IPS DF 4.7 (cell line): ENCODE measurements around the gene KPNA1.
"Not testable (repeated sequence)": the region's sequence is repeated elsewhere in the genome, so short reads cannot be mapped to it uniquely, and the experiment has no call there.

Experiments used
- DNase-seq: peaks from one replicate; pipeline ENCODE4 v3.0.0-alpha.2; 2013; ENCODE audit warnings: low spot score; ENCODE audit errors: extremely low read depth

Gene KPNA1

GRCh38 chr3:122520861-122521260 is 6.1 kb upstream of the KPNA1 start:
- no peak for DNase-seq

- DNase-seq: no peak
Observed at GRCh38 chr3:122519693-122520092, 5.0 kb upstream of the KPNA1 start.

DNA sequence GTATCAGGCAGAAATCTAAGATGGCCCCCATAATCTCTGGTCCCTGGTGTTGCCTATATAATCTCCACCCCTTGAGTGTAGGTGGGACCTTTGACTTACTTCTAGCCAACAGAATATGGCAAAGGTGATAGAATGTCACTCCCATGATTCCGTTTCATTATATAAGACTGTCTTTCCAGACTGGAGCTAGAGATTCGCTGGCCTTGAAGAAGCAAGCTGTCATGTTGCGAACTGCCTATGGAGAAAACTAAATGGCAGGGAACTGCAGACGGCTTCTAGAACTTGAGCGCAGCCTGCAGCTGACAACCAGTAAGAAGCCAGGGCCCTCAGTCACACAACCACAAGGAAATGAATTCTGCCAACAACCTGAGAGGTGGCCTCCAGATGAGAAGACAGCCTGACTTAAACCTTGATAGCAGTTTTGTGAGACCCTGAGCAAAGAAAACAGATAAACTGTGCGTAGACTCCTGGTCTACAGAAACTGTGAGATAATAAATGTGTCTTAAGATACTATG is 2.2 kb upstream of the KPNA1 start:
- no peak for DNase-seq

GRCh38 chr3:122515870-122516269 is 1.1 kb upstream of the KPNA1 start:
- no peak for DNase-seq

GRCh38 chr3:122515020-122515468 is 305 bp upstream of the KPNA1 start:
- no peak for DNase-seq

- no peak for DNase-seq
Observed at GRCh38 chr3:122513386-122514122, 1.2 kb downstream of the KPNA1 start.

DNA sequence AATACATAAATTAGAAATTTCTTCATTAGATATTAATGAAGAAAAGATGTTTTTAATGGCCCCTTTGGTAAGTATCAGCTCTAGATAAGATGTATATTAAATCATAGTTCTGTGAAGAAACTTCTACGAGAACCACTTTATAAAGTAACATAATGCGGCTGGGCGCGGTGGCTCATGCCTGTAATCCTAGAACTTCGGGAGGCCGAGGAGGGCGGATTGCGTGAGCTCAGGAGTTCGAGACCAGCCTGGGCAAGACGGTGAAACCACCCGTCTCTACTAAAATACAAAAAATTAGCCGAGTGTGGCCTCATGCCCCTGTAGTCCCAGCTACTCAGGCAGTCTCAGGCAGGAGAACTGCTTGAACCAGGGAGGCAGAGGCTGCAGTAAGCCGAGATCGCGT is 2.5 kb downstream of the KPNA1 start:
- no peak for DNase-seq

DNA sequence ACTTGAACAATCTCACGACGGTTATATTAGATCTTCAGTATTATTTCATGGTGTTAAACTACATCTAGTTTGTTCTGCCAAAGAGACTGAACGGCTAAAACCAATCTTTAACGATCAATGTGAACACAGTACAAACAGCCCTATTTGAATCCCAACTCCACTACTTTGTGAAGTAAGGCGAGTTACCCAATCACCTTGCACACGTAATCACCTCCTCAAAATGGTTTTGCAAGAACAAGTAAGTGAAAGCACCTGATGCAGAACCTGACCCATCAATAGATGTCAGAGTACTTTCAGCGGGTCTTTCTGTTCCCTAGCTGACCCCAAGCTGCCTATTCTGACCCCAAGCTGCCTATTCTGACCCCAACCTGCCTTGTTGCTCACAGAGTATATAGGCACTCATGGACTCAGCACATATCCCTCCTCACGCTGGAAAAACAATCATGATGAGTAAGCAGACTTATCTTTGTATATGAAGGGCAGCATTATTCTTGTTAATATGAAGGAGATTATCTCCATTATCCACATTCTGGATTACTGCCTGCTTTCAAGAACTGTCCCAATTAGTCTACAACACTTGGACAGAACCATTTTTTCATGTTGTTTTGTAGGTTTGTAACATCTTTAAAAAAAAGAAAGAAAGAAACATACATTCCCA is 3.7 kb downstream of the KPNA1 start:
- no peak for DNase-seq

- DNase-seq: not testable (repeated sequence)
Observed at GRCh38 chr3:122508944-122509343, 5.8 kb downstream of the KPNA1 start.

DNA sequence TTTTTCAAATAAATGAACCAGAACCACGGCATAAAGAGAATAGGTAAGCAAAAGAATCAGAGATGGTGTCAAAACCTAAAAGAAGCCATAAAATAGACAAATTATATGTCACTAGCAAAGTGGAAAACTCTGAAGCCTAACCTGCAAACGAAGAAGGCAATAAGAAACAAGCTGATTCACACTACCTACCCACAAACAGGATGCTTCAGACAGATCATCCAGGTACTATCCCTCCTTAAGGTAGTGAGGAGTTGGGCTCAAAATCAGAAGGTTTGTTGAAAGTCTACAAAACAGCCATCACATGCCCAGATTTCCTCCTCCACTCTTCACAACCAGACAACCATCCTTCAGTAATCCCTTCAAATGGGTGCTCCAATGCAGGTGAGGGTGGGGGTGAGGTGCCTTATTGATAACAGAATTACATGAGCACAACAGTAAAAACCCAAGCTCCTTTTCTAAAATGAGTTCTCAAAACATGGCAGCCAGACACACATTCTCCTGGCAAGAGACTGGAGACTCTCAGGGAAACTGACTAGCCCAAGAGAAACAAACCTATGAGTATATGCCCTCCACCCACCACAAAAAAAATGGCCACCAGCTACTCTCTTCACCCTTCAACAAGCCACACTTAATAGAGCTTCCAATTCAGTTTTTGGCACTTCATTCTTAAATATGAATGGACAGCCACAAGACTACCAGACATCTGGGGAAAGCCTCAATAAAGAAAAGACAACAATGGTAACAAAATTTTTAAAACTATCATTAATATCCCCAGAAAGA is 6.4 kb downstream of the KPNA1 start:
- DNase-seq: no peak

GRCh38 chr3:122506450-122506849 is 8.3 kb downstream of the KPNA1 start:
- no peak for DNase-seq

- DNase-seq: no peak
Observed at GRCh38 chr3:122505676-122506075, 9.1 kb downstream of the KPNA1 start.

- DNase-seq: no peak
Observed at GRCh38 chr3:122502941-122503340, 11.8 kb downstream of the KPNA1 start.

DNA sequence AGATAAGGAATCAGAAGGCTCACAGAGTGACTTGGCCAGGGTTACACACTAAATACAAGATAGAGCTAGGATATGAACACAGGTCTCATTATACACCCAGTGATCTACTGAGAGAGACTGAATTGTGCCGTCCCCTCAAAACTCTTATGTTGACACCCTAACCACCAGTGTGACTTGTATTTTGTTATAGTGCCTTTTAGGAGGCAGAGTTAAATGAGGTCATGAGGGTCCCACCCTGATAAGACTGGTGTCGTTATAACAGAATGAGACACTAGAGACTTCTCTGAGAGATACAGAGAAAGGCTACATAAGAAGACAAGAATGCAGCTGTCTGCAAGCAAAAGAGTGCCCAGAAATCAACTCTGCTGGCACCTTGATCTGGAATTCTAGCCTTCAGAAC is 12.6 kb downstream of the KPNA1 start:
- DNase-seq: no peak

DNA sequence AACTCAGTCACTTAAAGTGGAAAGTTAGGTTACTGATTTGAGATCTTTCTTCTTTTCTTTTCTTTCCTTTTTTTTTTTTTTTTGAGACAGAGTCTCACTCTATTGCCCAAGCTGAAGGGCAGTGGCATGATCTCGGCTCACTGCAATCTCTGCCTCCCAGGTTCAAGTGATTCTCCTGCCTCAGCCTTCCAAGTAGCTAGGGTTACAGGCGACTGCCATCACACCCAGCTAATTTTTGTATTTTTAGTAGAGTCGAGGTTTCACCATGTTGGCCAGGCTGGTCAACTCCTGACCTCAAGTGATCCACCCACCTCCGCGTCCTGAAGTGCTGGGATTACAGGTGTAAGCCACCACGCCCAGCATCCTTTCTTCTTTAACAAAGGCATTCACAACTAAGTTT is 13.8 kb downstream of the KPNA1 start:
- not testable (repeated sequence) for DNase-seq

GRCh38 chr3:122498152-122498551 is 16.6 kb downstream of the KPNA1 start:
- DNase-seq: no peak

- DNase-seq: no peak
Observed at GRCh38 chr3:122497425-122497824, 17.3 kb downstream of the KPNA1 start.

GRCh38 chr3:122496508-122496907 is 18.2 kb downstream of the KPNA1 start:
- no peak for DNase-seq

GRCh38 chr3:122493296-122493695 is 21.4 kb downstream of the KPNA1 start:
- no peak for DNase-seq

- no peak for DNase-seq
Observed at GRCh38 chr3:122488262-122488973, 26.3 kb downstream of the KPNA1 start.

- no peak for DNase-seq
Observed at GRCh38 chr3:122484985-122485384, 29.8 kb downstream of the KPNA1 start.
